SHP77 (cell line): ENCODE data around the gene RAPGEF1.

Experiments
- DNase-seq, 2 experiments: peaks; one replicate each; lab custom pipeline; 2025; lab: John Stamatoyannopoulos, UW

Gene RAPGEF1

DNA sequence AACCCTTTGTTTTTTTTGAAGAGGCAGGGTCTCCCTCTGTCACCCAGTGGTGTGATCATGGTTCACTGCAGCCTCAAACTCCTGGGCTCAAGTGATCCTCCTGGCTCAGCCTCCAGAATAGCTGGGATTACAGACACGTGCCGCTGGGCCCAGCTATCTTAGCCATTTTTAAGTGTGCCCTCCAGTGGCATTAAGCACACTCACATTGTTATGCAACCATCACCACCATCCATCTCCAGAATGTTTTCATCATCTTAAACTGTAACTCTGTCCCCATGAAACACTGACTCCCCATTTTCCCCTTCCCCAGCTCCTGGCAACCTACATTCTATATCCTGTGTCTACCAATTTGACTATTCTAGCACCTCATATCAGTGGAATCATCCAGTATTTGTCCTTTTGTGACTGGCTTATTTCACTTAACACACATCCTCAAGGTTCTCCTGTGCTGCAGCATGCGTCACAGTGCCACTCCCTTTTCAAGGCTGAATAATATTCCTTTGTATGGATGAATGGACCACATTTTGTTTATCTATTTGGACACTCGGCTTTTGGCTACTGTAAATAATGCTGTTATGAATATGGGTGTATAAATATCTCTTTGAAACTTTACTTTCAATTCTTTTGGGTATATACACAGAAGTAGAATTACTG lies 12.5 kb upstream of the RAPGEF1 start:
- no peak for DNase-seq

DNA sequence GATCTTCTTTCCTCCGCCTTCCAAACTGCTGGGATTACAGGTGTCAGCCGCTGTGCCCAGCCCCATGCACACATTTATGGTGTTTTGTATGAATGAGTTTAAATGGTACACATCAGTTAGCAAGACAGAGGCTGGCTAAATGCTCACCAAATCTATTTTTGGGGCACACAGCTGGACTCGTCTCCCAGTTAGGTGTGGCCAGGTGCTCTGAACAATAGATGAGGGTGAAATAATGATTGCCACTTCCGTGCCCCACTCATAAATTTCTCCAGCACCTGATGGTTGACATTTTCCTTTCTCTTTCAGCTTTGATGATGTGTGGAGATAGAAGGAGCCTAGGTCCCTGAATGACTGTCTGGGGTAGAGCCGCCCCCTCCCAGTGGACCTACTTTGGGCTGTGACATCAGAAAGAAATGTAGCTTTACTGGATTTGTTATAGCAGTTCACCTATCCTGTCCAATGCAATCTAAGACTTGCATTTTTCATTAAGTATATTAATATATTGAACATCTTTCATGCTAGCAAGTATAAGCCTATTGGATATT lies 8.6 kb upstream of the RAPGEF1 start:
- DNase-seq = peak; percentile 48 to 54

DNA sequence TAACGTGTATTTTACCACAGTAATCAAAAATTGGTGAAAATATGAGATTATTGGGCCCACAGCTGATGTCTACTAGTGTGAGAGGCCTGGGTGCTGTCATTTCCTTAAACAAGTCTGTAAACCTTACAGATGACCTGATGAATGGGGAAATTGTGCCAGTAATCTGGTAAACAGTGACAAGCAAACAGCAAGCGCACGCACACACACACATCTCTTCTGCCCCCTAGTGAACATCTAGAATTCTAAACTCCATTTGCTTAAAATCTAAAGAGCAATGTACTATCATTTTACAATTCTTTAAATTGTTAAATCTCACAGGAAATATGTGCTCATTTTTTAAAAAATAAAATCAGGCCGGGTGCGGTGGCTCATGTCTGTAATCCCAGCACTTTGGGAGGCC lies 7.5 kb upstream of the RAPGEF1 start:
- DNase-seq = peak; percentile 41 to 51

DNA sequence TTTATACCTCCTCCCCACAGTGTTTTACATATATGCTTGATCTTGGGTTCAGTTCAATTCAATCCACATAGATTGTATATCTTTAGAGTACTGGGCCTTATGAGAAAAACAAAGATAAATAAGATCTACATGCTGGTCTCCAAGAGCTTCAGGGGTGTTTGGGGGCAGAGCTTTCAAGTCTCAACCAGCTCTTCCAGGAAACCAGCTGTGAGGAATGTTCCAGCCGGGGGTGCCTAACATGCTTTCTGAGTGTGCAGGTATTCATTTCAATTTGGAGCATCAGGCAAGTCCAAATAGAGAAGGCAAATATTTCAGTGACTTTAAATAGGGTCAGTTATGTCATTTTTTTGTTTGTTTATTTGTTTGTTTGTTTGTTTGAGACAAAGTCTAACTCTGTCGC lies 5.7 kb upstream of the RAPGEF1 start:
- DNase-seq = no peak

DNA sequence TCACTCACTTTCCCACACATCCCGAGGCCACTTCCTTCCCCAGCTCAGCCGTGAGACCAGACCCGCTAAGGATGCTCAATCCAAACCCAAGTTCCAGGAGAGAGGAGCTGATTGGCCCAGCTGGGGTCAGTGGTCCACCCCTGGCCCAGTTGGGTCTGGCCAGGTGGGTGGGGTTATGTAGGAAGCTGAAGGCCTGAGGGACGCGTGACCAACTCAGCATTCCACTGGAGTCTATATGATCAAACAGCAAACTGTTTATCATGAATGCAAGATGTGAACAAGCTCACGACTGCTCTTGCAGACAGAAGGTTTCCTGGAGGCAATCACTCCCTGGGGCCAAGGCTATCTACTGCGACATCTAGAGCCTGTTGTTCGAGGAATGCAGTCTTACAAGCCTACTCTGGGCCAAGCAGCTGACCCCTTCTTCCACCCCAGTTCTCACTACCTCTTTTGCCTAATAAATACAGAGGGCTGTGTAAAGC lies 4.9 kb upstream of the RAPGEF1 start:
- DNase-seq = no peak

DNA sequence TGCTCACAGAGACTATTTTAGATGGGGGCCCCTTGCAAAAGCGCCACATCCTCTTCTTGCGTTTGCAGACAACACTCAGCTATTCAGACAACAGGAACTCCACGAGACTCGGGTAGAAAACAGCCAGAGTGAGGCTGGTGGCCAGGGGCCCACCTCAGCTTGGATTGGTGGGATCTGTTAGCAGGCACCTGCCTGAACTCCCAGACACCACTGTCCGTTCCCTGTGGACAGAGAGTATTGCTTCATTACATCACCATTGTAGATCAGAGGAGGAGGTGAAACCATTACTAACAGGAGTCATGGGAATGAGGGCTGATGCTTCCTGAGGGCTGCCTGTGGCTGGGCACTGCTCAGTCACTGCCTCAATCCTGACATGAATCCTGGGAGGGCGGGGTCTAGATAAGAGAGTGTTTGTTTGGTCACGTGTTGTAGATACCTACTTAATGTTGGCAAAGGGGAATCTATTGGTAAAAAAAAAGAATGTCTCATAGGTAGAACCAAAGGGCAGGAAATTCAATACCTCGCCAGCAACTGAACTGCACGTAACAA lies 4.4 kb upstream of the RAPGEF1 start:
- no peak for DNase-seq

DNA sequence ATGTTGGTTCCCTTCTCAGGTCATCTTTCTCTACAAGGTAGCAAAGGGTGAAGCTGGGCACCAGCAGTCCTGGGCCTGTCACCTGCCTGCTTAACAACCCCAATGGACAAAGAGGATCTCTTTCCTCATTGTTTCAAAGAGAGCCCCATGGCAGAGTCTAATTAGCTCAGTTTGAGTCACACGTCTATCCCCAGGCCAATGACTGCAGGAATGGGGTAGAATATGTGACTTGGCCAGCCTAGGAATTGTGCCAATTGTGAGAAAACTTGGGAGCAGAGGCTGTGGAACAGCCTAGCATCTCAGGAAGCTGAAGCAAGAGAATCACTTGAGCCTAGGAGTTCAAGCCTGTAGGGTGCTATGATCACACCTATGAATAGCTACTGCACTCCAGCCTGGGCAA lies 3.6 kb upstream of the RAPGEF1 start:
- no peak for DNase-seq

DNA sequence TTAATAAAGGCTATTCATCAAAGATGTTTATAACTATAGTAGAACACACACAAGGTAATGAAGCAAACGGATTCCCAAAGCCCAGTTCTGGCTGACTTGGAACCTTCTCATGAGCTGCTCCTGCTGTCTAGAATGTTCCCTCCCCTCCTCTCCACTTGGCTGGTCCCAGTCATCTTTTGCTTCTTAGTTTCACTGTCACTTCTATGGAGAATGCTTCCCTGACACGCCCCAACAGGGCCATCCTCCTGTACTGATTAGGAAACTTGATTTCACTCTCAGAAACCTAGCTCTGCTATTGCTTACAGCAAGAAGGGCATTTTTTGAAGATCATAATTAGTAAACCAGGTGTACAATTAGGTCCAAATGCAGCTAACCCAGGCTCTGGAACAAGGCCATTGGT lies 3.2 kb upstream of the RAPGEF1 start:
- DNase-seq = no peak

DNA sequence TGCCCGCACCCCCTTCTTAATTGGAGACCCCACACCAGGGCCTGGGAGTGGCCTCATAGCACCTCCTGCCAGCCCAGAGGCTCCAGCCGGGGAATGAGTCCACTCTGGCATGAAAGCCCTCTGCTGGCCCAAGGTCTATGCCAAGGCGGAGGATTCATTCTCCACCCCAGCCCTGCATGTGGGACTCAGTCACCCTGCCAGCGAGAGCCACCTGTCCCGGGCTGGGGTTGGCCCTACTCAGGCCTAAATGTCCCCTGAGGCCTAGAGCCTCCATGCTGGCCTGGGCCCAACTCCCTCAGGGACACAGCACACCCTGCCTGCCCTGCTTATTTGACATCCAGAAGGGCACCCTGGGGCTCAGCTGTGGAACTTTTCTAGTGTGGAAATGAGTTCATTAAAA lies 1.0 kb upstream of the RAPGEF1 start:
- no peak for DNase-seq

DNA sequence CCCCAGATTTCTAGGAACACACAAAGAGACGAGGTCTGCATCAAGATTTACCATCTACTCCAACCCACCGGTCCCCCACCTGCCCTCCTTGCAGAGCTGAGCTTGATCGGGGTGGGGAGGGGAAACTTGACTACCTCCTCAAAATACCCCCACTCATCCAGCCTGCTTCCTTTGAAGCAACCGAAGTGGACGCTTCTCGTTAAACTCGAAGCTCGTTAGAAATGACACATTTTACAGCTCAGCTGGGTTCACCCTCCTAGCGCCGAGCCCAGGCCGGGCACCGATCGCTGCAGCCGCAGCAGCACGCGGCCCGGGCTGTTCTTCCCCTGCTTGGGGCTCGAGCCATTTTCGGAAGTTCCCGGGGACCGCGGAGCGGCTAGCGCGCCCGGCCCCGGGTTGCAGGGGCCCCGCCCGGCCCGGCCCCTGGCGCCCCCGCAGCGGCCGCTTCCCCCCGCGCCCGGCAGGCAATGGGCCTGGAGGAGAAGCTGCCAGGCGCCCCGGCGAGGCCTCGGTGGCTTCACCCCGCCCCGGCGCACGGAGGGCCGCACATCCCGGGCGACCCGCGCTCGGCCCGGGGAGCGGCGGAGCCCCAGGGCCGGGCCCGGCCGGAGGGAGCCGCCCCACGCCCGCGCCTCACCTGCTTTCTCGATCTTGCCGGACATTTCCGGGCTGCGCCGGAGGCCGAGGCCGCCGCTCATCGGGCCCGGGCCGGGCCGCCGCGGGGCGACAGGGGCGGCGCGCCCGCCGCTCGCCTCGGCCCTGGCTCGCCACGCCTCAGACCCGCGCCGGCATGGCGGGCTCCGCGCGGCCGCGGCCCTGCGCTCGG lies 530 bp downstream of the RAPGEF1 start:
- no peak for DNase-seq

DNA sequence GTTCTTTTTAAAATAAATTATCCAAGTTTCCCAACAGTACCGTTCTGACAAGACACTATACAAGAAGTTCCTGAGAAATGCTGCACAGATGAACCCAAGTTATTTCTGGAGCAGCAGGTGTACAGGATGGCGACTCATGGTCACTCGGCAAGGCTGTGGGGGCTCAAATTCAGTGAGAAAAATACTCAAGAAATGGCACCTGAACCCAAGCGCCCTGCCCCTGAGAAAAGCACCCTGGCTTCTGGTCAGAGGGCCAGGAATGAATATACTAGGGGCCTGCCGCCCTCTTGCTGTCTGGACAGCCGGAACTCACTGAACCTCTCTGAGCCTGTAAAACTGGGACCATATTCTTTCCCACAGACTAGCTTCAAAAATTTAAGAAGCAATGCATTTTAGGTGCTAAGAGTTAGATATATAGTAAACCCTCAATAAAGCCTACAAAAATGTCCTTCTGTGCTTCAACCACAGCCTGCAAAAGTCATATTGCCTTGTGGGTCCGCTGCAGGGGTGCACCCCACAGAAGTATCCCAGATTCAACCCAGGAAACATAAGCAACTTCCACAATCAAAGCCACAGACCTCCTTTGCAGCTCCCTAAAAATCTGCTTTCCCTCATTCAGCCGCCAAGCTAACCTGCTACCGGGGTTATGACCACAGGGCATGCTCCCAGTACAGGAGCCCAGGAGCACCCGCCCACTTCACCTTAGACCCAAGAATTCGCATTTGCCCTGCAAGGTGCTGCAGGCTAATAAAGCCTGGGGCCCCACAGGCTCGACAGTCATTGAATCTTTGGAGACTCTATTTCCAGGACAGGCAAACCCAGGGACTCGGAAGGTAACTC lies 1.4 kb downstream of the RAPGEF1 start:
- DNase-seq = no peak

DNA sequence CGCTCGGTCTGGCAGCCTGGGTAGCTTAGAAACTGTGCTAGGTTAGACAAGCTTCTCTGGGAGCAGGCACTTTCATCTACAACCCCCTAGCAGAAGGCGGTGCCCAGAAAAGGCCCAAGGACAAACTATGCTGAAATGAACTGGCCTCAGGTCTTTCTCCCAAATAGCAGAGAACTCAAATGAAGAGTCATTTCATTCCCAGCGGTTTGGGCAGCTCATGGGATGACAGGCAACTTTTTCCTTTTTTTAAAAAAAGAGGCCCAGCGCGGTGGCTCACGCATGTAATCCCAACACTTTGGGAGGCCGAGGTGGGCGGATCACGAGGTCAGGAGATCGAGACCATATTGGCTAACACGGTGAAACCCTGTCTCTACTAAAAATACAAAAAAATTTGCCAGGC lies 2.5 kb downstream of the RAPGEF1 start:
- no peak for DNase-seq

DNA sequence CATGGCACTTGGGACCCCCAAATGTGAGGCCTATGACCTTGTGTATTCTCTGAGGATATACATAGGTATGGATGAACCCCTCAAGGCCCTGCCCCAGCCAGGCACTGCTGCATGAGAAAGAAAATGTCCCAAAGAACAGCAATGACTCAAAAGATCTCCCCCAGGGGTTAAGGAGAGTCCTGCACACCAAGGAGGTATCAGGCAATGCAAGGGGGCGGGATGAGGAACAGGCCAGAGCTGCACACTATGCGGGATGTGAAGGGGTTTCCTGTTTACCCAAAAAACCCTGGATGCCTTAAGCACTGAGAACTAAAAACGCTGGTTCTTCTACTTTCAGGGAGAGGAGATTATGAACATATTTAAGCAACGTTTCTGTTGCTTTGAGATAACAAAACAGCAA lies 3.4 kb downstream of the RAPGEF1 start:
- no peak for DNase-seq

DNA sequence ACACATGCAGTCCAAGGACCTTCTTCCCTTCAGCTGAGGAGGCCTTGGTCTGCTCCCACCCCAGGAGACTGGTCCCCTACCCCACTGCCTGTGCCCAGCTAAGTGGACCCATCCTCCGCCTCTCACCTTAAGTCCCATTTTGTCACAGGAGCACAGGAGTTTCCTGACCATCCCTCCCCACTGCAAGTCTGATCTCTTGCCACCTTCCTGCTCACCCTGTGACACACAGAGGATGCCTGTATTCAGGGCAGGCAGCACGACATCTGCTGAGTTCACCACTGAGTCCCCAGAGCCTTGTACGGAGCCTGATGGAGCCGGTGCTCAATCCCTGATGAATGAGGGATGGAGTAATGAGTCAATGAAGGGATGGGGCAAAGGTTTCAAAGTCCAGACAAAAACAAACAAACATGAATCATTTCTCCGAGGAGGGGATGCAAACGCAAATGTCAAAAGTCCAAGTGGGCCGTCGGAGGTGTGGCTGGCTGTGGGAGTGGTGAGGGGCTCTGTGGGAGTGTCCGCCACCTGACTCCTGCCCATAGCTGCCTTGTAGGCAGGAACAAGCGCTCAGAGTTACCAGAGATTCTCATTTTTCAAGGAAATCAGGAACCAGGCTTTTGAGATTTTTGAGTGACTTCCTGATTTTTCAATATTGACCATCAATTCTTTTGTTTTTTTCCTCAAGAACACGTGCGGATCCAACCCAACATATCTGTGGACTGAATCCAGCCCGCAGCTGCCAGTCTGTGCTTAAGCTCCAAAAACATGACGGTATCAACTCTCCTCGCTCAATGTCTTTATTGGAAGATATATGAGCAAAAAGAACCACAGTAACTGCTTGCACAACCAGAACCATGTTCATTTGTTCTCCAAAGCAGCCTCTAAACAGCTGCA lies 4.4 kb downstream of the RAPGEF1 start:
- DNase-seq = no peak

DNA sequence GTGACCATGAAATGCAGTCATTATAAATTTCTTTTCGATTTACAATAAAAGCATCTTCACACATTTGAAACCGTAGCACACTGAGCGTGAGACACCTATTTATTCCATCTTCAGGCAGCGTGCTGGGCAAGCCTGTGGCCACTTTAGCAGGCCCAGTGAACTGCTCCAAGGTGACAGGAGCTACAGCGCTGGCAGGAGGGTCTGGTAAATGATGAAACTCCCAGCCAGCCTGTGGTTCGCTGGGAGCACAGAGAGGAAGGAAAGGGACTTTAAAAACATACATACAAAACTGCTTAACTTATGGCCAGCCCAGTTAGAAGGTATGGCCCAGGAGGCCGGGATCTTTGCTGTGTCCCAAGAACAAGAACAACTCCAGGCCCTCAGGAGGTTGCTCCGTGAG lies 5.1 kb downstream of the RAPGEF1 start:
- no peak for DNase-seq

DNA sequence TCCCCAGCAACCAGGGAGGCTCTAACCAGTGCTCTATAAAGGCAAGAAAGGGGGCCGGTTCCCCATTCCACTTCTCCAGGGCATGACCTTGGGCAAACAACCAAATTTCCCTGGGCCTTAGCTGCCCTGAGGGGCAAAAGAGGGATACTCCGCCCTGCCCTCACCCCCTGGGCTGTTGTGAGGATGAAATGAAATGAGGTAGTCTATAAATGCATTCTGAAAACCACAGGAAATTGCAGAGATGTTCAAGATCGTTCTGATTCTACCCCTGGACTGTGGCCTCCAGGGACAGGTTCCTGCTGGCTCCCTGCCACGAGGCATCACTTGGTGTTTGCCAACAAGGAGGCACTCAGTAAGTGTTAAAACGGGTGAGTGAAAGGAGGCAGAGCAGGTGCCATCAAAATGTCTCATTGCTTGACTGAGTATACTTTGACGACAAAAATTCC lies 5.7 kb downstream of the RAPGEF1 start:
- DNase-seq = peak; percentile 55 to 59

DNA sequence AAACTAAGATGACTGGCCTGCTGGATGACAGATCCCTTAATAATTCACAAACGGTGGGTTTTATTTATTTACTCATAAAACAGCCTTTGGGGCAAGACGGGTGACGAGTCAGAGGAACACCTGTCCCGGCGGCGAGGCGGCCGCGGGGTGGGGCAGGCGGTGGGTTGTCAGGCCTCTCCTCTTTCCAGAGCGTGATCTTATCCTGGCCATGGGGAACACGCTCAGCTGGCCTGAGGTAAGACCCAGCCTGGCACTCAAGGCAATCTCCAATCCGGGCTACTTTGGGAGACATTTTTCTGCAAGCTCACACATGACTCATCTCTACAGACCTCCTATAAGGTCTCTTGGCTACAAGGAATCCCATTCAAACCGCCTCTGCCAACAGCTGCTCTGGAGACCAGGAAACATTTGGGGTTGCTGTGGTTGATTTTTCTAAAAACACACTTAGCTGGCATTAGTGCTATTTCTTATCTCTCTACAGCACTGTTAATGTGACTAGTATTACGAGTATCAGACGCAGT lies 6.3 kb downstream of the RAPGEF1 start:
- peak; percentile 37 to 53 for DNase-seq

DNA sequence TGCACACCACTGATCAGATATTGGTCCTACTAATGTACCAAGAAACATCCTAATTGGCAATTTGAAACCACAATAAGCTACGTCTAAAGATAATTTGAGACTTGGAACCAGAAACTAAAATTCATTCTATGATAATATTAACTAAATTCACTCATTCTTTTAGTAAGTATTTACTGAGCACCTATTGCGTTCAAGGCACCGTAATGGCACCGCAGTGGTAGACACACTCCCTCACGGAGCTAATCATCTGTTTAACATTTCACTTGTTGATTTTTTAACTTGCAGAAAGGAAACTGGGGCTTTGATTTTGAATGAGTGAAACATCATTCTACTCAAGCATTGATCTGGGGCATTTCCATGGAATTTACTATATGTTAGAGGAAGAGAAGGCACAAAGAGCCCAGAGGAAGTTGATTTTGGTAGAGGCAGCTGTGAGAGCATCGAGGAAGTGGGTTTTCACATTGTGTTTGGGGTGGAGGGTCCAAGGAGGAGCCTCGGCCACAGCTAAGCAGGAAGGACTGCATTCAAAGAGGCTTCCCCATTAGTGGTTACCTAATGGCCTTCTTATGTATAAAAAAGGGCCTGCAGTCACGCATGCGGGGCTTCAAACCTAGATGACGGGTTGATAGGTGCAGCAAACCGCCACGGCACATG lies 7.1 kb downstream of the RAPGEF1 start:
- no peak for DNase-seq

DNA sequence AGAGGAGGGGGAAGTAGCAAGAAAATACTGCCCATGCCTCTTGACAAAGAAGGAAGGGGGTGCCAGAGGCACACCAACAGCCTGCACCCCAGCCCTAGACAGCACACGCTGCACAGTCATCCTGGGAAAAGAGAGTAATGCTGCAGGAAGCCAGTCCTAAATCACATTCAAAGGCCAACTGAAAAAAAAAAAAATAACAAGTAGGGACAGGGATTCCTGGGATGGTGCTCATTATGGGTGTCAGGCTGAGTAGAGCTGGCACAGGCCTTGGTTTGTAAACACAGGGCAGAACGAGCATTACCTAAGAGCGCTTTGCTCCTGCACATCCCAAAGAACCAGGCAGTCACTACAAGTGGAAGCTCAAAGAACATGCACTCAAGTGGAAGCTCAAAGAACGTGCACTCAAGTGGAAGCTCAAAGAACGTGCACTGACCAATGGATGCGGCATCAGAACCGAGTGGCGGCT lies 7.8 kb downstream of the RAPGEF1 start:
- DNase-seq = peak; percentile 36 to 53

DNA sequence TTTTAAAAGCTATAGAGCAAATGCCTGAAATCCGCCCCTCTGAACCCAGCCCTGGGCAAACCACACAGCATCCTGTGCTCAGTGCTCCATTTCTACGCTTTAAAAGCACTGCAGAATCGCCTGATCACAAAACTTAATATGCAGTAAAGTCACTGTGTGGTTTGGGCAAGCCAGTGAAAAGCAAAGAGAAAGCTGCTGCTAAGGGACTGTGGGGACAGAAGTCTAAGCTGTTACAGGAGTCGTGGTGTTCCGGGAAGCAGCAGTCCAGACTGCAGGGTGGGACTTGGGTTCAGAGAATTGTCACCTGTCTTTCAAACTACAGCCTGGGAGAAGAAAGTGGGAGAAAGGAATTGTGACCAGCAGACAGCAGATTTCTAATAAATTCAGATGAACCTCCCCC lies 8.2 kb downstream of the RAPGEF1 start:
- DNase-seq = no peak
